GM12891 (cell line): ENCODE results near the gene PNLIPRP2.

ENCODE experiments used
- PAX5 ChIP-seq: IDR thresholded peaks from 2 replicates; pipeline ENCODE4 v1.6.1; 2011; ENCODE audit warnings: low read length, moderate library complexity, mild to moderate bottlenecking; ENCODE audit not compliant: insufficient read depth, severe bottlenecking
- POLR2A ChIP-seq: IDR thresholded peaks from 2 replicates; pipeline ENCODE4 v1.6.1; 2011; ENCODE audit warnings: low read depth, low read length, control low read depth
- POLR2AphosphoS5 ChIP-seq: IDR thresholded peaks from 2 replicates; pipeline ENCODE4 v1.6.1; 2011; ENCODE audit warnings: low read depth, low read length, control low read depth
- SPI1 ChIP-seq: IDR thresholded peaks from 2 replicates; pipeline ENCODE4 v1.6.1; 2011; ENCODE audit warnings: low read depth, low read length, control low read depth
- TAF1 ChIP-seq: IDR thresholded peaks from 2 replicates; pipeline ENCODE4 v1.6.1; 2011; ENCODE audit warnings: low read depth, low read length, control low read depth

DNA sequence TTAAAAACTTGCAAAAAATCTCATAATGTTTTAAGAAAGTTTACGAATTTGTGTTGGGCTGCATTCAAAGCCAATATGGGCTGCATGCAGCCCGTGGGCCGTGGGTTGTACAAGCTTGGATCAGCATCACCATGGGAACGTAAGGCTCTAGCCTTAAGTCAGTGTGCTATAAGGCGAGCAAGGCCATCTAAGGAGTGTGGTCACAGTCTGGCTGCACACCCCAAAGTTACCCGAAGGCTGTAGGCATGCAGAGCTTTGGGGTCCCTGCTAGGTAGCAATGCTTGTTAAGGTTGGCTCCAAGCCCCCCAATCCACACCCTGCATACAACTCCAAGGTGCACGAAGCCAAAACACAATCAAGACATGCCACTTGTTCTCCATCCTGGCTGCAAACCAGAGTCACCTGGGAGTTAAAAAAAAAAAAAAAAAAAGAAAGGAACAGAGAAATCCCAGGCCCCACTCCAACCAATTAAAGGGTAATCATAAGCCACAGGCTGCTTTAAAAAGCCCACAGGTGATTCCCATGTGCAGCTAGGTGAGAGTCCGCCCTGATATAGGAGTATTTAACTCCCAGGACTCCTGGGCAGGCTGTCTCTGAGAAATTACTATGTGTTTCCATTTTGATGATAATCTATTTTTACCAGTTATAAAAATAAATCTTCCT, 8.5 kb upstream of the PNLIPRP2 start:
- no peak for TF ChIP-seq TAF1
- no peak for TF ChIP-seq SPI1
- TF ChIP-seq POLR2AphosphoS5: no peak
- TF ChIP-seq POLR2A: no peak
- no peak for TF ChIP-seq PAX5
